ENCODE results near the gene GET3.

GET3 gene

DNA sequence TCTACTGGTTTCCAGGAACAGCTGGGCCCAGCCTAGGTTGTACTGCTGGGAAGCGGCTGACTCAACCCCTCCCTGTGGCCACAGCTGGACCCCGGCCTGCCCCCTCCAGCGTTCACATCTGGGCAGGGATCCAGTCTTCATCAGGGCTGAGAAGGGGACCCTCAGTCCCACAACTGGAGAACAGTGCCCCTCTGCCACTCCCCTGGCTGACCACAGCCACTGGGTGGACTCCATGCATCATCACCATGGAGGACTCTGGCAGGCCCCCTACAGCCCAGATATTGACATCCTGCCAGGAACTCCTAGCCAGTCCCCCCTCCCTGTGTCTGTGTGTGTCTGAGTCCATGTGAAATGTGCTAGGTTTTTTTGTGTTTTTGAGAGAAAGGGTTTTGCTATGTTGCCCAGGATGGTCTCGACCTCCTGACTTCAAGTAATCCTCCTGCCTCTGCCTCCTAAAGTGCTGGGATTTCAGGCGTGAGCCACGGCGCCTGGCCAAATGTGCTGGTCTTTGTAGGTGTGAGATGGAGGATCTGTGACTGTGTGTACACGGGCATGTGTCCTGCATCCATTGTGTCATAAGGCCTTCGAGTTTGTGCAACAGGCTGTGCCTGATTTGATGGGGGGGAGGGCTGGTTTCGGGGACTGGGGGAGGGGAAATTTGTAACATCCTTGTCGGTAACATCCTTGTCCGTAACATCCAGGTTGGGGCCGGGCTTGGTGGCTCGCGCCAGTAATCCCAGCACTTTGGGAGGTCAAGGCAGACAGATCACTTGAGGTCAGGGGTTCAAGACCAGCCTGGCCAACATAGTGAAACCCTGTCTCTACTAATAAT lies 42.1 kb downstream of the GET3 start:
- DNase-seq (ENCODE audit: low read depth in 2 of 2) = no peak

DNA sequence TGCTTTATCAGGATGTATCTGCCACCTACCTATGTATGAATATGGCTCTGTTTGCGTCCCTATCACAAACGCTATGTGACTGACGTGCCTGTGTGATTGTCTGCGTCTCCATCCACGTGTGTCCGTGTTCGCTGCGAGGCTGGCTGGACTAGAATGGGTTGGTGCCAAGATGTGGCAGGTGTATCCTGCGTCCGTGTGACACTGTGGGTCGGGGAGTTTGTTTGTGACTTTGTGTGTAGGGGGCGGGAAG lies 44.8 kb downstream of the GET3 start:
- no peak for DNase-seq (ENCODE audit: low read depth in 2 of 2)

DNA sequence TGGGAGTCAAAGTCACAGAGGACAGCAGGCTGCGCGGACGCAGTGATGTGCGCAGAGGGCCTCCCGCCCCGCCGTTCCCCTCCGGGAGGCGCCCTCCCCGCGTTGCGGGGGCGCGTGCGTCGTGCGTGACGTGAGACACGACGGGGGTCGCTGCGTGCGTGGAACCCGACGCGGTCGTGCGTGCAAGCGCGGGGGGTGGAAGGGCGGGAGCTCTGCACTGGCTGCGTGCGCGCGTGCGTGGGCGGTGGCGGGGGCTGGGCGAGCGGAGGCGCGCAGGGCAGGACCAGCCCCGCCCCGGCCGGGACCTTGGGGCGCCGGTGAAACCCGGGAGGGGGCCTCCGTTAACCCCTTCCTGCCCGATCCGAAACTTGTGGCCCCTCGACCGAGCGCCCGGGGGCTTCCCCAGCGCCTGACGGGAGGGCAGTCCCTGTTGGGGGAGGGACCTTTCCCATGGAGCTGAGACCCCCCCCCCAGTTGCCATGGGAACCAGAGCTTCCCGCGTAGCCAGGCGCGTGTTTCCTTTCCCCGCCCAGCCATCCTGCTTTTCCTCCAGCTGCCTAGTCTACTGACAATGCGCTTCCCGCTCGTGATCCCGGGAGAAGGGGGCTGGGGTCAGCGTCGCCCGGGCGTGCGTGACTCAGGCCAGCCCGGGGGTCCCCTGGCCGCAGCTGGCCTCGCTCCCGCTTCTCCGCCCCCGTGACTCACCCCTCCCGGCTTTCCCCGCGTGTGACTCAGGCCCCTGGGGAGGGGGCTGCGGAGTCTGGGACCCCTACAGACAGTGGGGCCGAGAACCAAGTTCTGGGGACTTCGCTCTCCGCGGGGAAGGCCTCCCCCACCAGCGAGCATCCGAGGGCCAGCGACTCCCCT lies 45.4 kb downstream of the GET3 start:
- DNase-seq (ENCODE audit: low read depth in 2 of 2) = peak; percentile 77

DNA sequence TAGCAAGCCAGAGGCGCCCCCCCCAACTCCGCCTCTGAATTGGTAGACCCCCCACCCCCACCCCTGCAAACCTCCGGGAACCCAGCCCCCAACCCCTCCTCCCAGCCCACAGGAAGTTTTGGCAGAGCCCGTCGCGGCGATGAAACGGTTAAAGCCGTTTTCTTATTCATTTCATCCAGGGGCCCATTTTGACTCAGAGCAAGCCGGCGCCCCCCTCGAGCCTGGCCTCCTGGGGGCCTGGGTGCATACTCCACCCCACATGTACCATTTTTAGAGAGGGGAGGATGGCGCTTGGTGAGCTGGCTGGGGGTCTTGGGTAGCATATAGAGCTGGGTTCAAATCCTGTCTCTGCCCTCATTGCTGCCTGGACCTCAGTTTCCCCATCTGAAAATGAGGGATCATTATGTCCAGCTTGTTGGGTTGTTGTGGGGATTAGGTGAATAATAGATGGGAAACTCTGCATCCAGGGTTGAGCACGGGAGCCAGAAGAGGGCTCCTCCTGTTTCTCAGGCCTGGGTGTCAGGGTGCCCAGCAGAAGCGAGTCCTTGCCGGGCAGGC lies 46.1 kb downstream of the GET3 start:
- DNase-seq (ENCODE audit: low read depth in 2 of 2) = no peak

DNA sequence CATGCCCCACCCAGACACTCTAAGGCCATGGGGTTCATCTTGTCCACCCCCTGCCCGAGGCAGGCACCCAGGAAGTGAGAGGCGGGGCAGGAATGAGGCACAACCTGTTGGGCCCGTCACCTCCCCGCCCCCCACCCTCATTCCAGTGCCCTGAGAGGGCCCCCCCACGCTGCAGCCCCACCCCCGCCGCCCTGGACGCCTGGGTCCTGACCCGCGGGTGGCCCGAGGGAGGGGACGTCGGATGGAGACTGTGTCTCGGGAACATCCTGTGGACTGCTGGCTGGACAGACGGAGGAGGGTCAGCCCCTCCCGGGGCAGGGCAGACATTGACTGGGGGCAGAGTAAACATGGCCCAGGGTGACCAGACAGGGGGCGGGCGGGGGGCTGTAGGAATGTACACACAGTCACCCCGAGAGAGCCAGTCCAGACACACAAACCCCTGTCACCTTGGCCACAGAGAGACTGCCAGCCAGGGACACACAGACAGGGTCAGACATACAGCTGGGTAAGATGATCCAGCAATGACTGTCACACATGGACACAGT lies 46.6 kb downstream of the GET3 start:
- no peak for DNase-seq (ENCODE audit: low read depth in 2 of 2)

DNA sequence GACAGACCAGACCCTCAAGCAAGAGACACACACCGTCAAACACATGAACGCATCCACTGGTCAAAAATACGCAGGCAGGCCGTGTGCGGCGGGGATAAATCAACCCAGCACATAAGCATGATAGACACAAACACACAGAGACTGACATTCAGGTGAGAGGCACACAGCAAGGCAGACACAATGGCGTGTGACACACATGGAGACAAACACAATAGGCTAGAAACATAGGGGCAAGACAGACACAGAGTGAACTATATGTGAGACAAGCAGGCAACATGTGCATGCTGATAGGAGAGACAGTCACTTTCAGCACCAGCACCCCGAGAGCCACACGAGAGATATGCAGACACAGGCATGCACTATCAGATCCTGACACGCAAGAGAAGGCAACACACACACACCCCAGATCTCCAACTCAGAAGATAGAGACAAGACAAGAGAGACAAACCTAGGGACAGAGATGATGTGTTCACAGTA lies 47.1 kb downstream of the GET3 start:
- DNase-seq (ENCODE audit: low read depth in 2 of 2) = no peak

DNA sequence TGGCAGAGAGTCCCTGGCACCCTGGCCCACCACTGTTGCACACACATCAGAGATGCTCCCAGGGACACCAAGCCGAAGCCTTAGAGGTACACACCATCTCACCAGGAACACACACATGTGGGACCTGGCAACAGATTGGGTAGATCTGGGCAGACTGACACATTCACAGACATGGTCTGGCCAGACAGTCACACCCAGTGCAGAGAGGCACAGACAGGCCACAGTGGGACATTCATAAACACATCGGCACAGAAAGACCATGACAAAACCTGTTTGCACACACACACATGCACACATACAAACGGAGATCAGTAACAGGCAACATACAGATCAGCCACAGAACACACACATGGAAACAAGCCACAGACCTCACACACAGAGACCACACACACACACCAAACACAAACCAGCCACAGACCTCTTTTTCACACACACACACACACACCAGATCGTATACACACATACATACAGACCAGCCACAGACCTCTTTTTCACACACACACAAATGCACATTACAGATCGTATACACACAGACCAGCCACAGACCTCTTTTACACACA lies 47.7 kb downstream of the GET3 start:
- no peak for DNase-seq (ENCODE audit: low read depth in 2 of 2)

DNA sequence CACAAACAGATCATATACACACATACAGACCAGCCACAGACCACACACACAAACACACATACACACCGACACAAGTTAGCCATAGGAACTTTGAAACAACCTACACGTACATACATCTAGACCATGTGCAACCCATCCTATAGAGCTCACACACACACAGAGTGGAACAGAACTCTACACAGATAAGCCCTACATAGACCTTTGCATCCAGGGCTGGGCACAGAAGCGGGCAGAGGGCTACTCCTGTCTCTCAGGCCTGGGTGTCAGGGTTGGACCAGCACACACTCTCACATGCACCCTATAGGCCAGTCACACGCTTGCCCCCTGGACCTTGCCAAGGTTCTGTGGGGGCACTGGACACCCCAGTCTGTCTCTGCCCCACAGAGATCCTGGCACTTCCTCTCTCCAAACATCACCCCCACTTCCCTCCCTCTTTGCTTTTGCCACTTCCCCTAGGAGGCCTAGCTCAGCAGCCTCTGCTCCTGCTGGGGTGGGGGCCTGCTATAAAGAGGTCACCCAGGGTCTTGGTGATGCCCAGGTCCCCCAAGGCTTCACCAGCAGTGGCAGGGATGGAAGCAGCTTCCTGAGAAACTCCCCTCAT lies 48.2 kb downstream of the GET3 start:
- no peak for DNase-seq (ENCODE audit: low read depth in 2 of 2)

DNA sequence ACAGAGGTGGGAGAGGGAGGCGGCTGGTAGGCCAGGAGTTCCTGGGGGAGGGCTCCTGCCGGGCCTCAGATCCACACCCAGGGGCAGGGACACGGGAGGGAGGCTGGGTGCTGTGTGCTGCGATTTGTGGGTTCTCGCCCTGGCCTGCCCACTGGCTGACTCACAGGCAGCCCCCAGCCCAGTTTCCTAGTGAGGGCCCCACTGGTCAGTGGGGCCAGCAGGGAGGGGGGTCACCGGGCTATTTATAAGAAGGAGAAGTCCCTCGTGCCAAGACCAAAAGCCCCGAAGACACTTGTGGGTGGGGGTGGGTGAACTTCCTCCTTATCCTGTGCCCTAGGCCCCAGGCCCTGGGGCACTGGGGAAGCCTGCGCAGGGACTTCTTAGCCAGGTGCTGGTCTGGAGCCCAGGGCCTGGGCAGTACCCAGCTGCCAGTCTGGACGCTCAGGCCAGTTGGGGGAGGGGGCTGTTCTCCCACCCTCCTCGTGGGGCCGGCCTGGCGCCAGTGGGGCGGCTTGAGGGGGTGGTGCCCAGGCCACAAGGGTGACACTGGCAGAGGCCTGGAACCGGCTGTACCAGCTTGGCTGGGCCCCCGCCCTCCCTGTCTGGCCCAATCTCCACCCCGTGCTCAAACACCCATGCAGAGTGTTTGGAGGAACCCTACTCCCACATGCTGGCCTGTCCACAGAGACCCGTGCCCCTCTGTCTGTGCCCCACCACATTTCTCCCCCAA lies 49.0 kb downstream of the GET3 start:
- no peak for DNase-seq (ENCODE audit: low read depth in 2 of 2)

DNA sequence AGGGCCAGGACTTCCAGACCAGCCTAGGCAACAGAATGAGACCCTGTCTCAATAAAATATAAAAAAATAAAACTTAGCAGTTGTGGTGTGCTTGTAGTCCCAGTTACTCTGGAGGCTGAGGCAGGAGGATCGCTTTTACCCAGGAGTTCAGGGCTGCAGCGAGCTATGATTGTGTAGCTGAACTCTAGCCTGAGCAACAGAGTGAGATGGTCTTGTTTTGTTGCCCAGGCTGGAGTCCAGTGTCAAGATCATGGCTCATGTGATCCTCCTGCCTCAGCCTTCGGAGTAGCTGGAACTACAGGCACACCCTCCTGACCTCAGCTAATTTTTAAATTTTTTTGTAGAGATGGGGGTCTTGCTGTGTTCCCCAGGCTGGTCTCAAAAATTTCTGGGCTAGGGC lies 49.7 kb downstream of the GET3 start:
- no peak for DNase-seq (ENCODE audit: low read depth in 2 of 2)

DNA sequence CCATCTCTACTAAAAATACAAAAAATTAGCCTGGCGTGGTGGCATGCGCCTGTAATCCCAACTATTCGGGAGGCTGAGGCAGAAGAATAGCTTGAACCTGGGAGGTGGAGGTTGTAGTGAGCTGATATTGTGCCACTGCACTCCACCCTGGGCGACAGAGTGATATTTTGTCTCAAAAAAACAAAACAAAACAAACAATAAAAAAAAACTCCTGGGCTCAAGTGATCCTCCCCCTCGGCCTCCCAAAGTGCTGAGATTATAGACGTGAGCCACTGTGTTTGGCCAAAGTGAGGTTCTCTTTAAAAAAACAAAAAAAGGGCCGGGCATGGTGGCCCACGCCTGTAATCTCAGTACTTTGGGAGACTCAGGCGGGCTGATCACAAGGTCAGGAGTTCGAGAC lies 50.2 kb downstream of the GET3 start:
- no peak for DNase-seq (ENCODE audit: low read depth in 2 of 2)

DNA sequence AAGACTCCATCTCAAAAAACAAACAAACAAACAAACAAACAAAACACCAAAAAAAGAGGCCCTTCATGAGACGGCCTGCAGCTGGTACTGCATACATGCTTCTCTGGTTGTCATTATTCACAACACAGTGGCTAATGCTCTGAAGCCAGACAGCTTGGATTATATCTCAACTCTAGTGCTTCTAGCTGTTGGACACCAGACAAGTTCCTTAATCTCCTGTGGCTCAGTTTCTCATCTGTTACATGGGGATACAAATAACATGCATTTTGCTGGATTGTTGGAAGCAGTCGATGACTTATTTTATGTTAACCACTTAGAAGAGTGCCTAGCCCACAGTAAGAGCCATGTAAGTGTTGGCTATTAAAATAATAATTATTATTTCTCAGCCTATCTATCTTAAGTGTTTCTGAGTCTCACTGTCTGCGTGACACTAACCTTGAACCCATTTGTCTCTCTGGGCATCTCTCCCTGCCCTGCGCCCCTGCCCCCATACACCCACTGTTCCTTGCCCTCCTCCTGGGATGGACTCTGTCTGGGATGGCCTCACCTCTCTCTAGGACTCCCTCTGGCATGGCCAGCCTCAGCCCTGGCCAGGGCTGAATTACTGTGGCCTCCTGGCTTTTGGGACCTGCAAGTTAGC lies 50.9 kb downstream of the GET3 start:
- DNase-seq (ENCODE audit: low read depth in 2 of 2) = no peak

DNA sequence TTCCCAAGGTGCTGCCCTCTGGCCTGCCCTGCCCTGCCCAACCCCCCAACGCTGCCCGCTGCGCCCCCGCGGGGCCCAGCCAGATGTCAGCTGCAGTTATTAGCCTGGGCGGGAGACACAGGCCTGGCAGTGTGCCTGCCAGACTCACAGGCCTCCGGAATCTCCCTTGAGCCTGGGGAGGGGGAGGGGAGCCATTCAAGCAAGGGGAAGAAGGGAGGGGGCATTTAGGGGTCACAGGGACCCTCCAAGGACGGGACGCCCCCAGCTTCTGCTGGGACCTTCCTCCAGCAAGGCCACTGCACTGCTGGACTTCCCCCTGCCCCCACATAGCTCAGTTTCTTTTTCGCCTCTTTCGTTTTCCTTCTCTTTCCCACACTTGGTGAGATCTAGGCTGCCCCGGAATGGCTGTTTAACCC lies 51.4 kb downstream of the GET3 start:
- DNase-seq (ENCODE audit: low read depth in 2 of 2) = peak in 1 of 2 donors; percentile 32

DNA sequence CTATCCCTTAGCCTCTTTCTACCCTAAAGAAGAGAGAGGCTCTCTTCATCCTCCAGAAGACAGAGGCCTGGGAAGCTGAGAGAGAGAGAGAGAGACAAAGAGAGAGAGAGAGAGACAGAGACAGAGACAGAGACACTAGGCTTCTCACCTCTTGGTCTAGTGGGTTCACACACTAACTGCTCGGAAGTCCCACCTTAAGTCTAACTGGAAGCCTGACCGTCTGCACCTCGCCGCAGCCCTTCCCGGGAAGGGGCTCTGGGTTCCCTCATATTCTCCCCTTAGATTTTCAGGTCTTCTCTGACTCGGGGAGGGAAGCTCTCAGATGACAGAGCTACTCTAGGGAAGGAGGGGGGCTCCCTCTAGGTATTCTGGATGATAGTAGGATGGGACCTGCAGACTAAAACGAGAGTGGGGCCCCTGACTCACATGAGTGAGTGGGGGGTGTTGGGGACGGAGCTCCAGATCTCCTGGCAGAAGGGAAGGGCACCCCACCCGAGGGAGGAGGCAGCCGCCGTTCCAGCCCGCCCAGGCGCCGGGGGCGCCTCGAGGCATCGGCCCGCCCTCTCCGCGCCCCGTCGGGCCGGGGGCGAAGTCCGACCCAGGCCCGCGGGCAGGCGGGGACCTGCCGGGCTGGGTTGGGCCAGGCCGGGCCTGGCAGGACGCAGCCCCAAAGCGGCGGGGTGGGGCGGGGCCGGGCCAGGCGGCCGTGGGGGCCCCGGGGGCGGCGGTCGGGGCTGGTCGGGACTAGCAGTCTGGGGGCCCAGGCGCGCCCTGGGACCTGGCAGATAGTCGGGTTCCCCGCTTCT lies 52.0 kb downstream of the GET3 start:
- DNase-seq (ENCODE audit: low read depth in 2 of 2) = no peak

DNA sequence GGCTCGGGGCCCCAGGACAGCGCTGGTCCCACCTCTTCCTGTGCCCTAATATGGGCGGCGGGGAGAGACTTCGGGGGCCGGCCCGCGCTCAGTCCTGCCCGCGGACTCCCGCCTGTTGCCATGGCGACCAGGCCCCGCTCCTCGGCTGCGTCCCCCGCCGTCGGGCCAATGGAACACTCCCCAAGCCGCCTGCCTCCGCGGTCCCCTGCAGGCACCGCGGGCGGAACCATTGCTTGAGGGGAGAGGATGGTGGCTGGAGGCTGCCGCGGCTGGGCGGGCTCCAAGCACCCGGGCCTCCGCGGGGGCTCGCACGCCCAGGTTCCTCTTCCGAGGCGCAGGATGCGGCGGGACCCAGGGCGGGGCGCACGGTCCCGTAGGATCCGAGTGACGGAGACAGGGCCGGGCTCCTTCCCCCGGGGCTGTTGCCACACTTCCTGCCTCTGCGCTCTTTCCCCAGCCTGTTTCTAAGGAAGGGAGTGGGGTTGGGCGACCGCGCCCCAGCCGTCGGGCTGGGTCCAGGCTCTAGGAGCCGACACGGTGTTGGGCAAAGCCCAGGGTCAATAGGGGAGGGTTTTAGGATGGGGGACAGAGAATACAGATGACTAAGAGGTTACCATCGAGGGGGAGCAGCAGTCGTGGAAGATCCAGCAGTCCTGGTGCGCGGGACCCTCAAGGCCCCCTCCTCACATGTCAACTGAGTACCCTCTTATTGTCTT lies 52.8 kb downstream of the GET3 start:
- DNase-seq (ENCODE audit: low read depth in 2 of 2) = peak; percentile 62 to 86

DNA sequence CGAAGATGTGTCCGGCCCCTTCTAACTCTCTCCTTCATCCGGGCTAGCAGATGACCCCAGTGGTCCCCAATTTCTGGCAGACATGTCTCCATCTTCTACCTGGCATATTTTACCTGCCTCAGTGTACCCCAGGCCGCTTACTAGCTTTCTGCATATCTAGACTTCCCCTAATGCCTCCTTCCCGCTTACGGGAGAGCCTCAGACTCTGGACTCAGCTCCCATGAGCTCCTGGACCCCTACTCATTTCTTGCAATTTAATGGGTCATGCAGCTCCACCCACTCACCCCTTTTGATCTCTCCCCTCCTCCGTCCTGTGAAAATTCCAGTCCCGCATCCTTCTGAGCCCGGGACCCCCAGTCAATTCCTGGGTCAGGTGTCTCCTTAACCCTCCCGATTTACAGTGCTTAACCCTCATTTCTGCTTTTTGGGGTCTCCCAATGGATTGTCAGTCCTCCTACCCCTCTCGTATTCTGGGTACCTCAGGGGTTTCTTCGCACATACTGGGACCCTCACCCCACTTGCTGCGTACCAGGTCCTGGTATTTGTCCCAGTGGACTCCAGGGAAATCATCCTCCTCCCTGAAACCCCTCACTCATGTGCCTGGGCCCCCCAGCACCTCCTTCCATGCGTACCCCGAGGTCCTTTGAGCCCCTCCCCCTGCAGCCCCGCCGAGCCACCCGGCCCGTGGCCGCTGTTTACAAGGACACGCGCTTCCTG lies 53.5 kb downstream of the GET3 start:
- DNase-seq (ENCODE audit: low read depth in 2 of 2) = no peak

DNA sequence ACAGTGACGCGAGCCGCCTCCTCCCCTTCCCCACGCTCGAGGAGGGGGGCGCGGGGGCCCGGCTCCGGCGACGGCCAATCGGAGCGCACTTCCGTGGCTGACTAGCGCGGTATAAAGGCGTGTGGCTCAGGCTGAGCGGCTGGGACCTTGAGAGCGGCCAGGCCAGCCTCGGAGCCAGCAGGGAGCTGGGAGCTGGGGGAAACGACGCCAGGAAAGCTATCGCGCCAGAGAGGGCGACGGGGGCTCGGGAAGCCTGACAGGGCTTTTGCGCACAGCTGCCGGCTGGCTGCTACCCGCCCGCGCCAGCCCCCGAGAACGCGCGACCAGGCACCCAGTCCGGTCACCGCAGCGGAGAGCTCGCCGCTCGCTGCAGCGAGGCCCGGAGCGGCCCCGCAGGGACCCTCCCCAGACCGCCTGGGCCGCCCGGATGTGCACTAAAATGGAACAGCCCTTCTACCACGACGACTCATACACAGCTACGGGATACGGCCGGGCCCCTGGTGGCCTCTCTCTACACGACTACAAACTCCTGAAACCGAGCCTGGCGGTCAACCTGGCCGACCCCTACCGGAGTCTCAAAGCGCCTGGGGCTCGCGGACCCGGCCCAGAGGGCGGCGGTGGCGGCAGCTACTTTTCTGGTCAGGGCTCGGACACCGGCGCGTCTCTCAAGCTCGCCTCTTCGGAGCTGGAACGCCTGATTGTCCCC lies 54.2 kb downstream of the GET3 start, which contains the start of gene JUNB:
Gene JUNB (plus strand): TSS at position 142 of the 706 bp plus-strand sequence. CDS start 286 bp downstream, at position 428.
- peak; percentile 91 to 97 for DNase-seq (ENCODE audit: low read depth in 2 of 2)
